ENCODE measurements around the gene PLEK2. TPM values are rescaled to one million over a fixed set of nuclear protein-coding genes. Genes with fewer than 3 reads are reported as not detected.
"Not testable (repeated sequence)": the region's sequence is repeated elsewhere in the genome, so short reads cannot be mapped to it uniquely, and the experiment has no call there.

PLEK2 gene
- polyA plus RNA-seq, 4 donors = 33.9 to 88.3 (median 67.1) TPM

DNA sequence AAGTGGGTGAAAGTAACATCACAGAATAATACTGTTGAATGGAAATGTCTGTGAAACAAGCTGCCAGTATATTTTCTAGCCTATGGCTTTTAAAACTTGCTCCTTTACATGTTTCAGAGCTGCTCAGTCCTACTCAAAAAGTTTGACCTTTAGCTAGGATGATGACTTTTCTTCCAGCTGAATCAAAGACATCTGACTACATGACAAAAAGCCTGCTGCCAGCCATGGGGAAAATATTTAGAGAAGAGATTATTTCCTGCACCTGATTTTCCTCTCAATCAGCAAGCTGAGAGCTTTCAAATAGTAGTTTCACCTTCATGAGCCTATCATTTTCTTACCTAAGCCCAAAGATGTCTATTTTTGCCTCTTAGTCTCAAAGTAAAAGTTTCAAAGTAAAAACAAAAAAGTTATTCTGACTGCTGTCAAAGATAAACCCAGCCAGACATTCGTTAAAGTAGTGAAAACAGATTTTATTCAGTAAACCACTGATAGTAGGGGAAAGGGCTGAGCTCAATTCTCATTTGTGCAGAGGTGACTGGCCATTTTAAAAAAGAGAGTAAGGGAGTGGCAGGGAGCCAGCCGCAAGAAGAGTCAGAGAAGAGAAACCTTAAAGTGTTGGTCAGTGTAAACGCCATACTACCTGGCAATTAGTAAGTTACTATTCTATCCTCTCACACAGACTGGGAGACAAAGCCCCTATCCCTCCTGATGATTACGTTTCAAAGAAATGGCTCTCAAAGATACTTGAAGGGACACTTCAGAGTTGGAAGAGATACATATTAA lies 54.6 kb downstream of the PLEK2 start:
- no peaks in the 10 kb centered on the region for H3K9me3 ChIP-seq (ENCODE audit: control insufficient read depth in 2 of 2, insufficient read depth in 1 of 2, low read depth in 1 of 2, low read length in 1 of 2)
- H3K4me3 ChIP-seq (ENCODE audit: low read depth in 1 of 3, low read length in 3 of 3) = no peak overlapping the region
- H3K27ac ChIP-seq (ENCODE audit: low read depth in 1 of 3, low read length in 2 of 3) = no peak overlapping the region
- peaks cover 2 to 13% (median 8%) of the 10 kb centered on the region in 3 donors for H3K4me1 ChIP-seq (ENCODE audit: control insufficient read depth in 3 of 3, insufficient read depth in 2 of 3, low read depth in 1 of 3, low read length in 2 of 3)
- no peaks in the 10 kb centered on the region for H3K27me3 ChIP-seq (ENCODE audit: control insufficient read depth in 3 of 3, insufficient read depth in 3 of 3, low read length in 3 of 3)
- DNase-seq (no peak), FAIRE-seq (no peak)
- peaks cover 0 to 7% (median 4%) of the 10 kb centered on the region in 3 donors for H3K36me3 ChIP-seq (ENCODE audit: control insufficient read depth in 3 of 3, insufficient read depth in 2 of 3, low read depth in 1 of 3, low read length in 3 of 3)
- 46 to 65% (median 62%) methylated on average over 4 of the region's 4 CpGs for WGBS, 3 donors

- Histone ChIP-seq H3K4me1 (ENCODE audit: control insufficient read depth in 3 of 3, insufficient read depth in 2 of 3, low read depth in 1 of 3, low read length in 2 of 3) (no peaks in the 10 kb centered on the region), H3K9me3 (ENCODE audit: control insufficient read depth in 2 of 2, insufficient read depth in 1 of 2, low read depth in 1 of 2, low read length in 1 of 2) (no peaks in the 10 kb centered on the region), H3K27me3 (ENCODE audit: control insufficient read depth in 3 of 3, insufficient read depth in 3 of 3, low read length in 3 of 3) (no peaks in the 10 kb centered on the region), H3K4me3 (ENCODE audit: low read depth in 1 of 3, low read length in 3 of 3) (no peak overlapping the region), H3K27ac (ENCODE audit: low read depth in 1 of 3, low read length in 2 of 3) (no peak overlapping the region), H3K36me3 (ENCODE audit: control insufficient read depth in 3 of 3, insufficient read depth in 2 of 3, low read depth in 1 of 3, low read length in 3 of 3) (peaks cover 0 to 29% (median 6%) of the 10 kb centered on the region in 3 donors)
- DNase-seq (no peak), FAIRE-seq (no peak)
- 91 to 96% (median 94%) methylated on average over 5 of the region's 5 CpGs for WGBS, 3 donors
Measured at GRCh38 chr14:67352055-67352454, 59.9 kb downstream of the PLEK2 start.

- FAIRE-seq (no peak), DNase-seq (no peak)
- no peaks in the 10 kb centered on the region for H3K27me3 ChIP-seq (ENCODE audit: control insufficient read depth in 3 of 3, insufficient read depth in 3 of 3, low read length in 3 of 3)
- H3K27ac ChIP-seq (ENCODE audit: low read depth in 1 of 3, low read length in 2 of 3) = no peak overlapping the region
- H3K4me1 ChIP-seq (ENCODE audit: control insufficient read depth in 3 of 3, insufficient read depth in 2 of 3, low read depth in 1 of 3, low read length in 2 of 3) = no peaks in the 10 kb centered on the region
- no peak overlapping the region for H3K4me3 ChIP-seq (ENCODE audit: low read depth in 1 of 3, low read length in 3 of 3)
- no peaks in the 10 kb centered on the region for H3K9me3 ChIP-seq (ENCODE audit: control insufficient read depth in 2 of 2, insufficient read depth in 1 of 2, low read depth in 1 of 2, low read length in 1 of 2)
- H3K36me3 ChIP-seq (ENCODE audit: control insufficient read depth in 3 of 3, insufficient read depth in 2 of 3, low read depth in 1 of 3, low read length in 3 of 3) = peaks cover 6 to 36% (median 9%) of the 10 kb centered on the region in 3 donors
Measured at GRCh38 chr14:67345583-67345982, 66.4 kb downstream of the PLEK2 start.

DNA sequence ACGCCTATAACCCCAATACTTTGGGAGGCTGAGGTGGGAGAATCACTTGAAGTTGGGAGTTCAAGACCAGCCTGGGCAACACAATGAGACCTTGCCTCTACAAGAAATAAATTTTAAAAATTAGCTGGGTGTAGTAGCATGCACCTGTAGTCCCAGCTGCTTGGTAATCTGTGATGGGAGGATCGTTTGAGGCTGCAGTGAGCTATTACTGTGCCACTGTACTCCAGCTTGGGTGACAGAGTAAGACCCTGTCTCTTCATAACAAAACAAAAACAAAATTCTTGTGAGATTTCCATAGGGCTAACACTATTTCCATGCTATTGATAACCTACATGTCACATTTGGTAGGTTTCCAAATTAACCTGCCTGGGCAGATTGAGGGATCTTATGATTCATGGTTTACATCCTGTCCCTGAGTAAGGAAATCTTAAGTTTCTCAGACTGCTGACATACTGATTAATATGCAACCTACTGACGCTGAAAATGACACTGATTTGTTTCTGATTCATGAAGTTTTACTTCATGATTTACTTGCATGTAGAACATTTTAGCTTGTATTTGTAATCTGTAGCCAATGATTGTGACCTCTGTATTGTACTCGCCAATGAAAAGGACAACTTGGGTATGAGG lies 68.2 kb downstream of the PLEK2 start:
- H3K9me3 ChIP-seq (ENCODE audit: control insufficient read depth in 2 of 2, insufficient read depth in 1 of 2, low read depth in 1 of 2, low read length in 1 of 2) = no peaks in the 10 kb centered on the region
- H3K4me3 ChIP-seq (ENCODE audit: low read depth in 1 of 3, low read length in 3 of 3) = no peak overlapping the region
- H3K27me3 ChIP-seq (ENCODE audit: control insufficient read depth in 3 of 3, insufficient read depth in 3 of 3, low read length in 3 of 3) = no peaks in the 10 kb centered on the region
- DNase-seq (no peak), FAIRE-seq (no peak)
- no peak overlapping the region for H3K27ac ChIP-seq (ENCODE audit: low read depth in 1 of 3, low read length in 2 of 3)
- 90 to 94% (median 94%) methylated on average over 4 of the region's 4 CpGs for WGBS, 3 donors
- peaks cover 9 to 40% (median 11%) of the 10 kb centered on the region in 3 donors for H3K36me3 ChIP-seq (ENCODE audit: control insufficient read depth in 3 of 3, insufficient read depth in 2 of 3, low read depth in 1 of 3, low read length in 3 of 3)
- no peaks in the 10 kb centered on the region for H3K4me1 ChIP-seq (ENCODE audit: control insufficient read depth in 3 of 3, insufficient read depth in 2 of 3, low read depth in 1 of 3, low read length in 2 of 3)

DNA sequence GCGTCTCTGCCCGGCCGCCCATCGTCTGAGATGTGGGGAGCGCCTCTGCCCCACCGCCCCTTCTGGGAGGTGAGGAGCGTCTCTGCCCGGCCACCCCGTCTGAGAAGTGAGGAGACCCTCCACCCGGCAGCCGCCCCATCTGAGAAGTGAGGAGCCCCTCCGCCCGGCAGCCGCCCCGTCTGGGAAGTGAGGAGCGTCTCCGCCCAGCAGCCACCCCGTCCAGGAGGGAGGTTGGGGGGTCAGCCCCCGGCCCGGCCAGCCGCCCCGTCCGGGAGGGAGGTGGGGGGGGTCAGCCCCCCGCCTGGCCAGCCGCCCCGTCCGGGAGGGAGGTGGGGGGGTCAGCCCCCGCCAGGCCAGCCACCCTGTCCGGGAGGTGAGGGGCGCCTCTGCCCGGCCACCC lies 70.7 kb downstream of the PLEK2 start:
- H3K27ac ChIP-seq (ENCODE audit: low read depth in 1 of 3, low read length in 2 of 3); FAIRE-seq; DNase-seq: not testable (repeated sequence)

More for the DNA sequence above, 70.7 kb downstream of the PLEK2 start:
- H3K36me3 ChIP-seq (ENCODE audit: control insufficient read depth in 3 of 3, insufficient read depth in 2 of 3, low read depth in 1 of 3, low read length in 3 of 3) = peaks cover 13 to 25% (median 17%) of the 10 kb centered on the region in 3 donors
- 98 to 99% (median 99%) methylated on average over 18 to 31 of the region's 31 CpGs for WGBS, 3 donors
- not testable (repeated sequence) for H3K4me3 ChIP-seq (ENCODE audit: low read depth in 1 of 3, low read length in 3 of 3); H3K4me1 ChIP-seq (ENCODE audit: control insufficient read depth in 3 of 3, insufficient read depth in 2 of 3, low read depth in 1 of 3, low read length in 2 of 3); H3K9me3 ChIP-seq (ENCODE audit: control insufficient read depth in 2 of 2, insufficient read depth in 1 of 2, low read depth in 1 of 2, low read length in 1 of 2); H3K27me3 ChIP-seq (ENCODE audit: control insufficient read depth in 3 of 3, insufficient read depth in 3 of 3, low read length in 3 of 3)

Other genes with a start within 250 kb of the PLEK2 start
- under 1 TPM in 2 of 4 donors, not detected in 2; 0.03 to 0.46 TPM for gene GARIN2, start 222.7 kb downstream of the PLEK2 start, polyA plus RNA-seq
- gene PALS1, start 170.7 kb downstream of the PLEK2 start, polyA plus RNA-seq = 10 to 100 TPM; 11.1 to 38.4 (median 35.0) TPM
- 10 to 100 TPM; 43.1 to 84.3 (median 58.0) TPM for gene ATP6V1D, start 52.4 kb downstream of the PLEK2 start, polyA plus RNA-seq
- 100 to 1,000 TPM in 1 of 4 donors, 10 to 100 TPM in 3; 43.6 to 116 (median 69.9) TPM for gene EIF2S1, start 51.8 kb downstream of the PLEK2 start, polyA plus RNA-seq
- gene TMEM229B, start 76.6 kb upstream of the PLEK2 start, polyA plus RNA-seq = 10 to 100 TPM in 3 of 4 donors, 1 to 10 TPM in 1; 6.5 to 27.5 (median 11.4) TPM
- gene PLEKHH1, start 121.1 kb upstream of the PLEK2 start, polyA plus RNA-seq = 10 to 100 TPM; 21.5 to 87.2 (median 47.5) TPM
- gene PIGH, start 188.1 kb upstream of the PLEK2 start, polyA plus RNA-seq = 10 to 100 TPM; 19.6 to 53.9 (median 22.6) TPM
- gene ARG2, start 207.8 kb upstream of the PLEK2 start, polyA plus RNA-seq = 10 to 100 TPM in 3 of 4 donors, 1 to 10 TPM in 1; 2.4 to 56.1 (median 22.8) TPM

All from small intestine (tissue), 7 donors.